Measurements from ENCODE around the gene NAALADL2.

- no peak for TF ChIP-seq CTCF (IDR thresholded peaks at IDR 0.05; ENCODE audit: insufficient read depth, low read length, poor library complexity, severe bottlenecking)
- no peak for TF ChIP-seq EZH2phosphoT487 (conservative IDR thresholded peaks at IDR 0.05; ENCODE audit: low read length)
Observed at GRCh38 chr3:175593331-175593730, 734.2 kb downstream of the NAALADL2 start.
